Measurements from ENCODE around the gene PTPRG.

The PTPRG gene

GRCh38 chr3:62096521-62096920 is 535.1 kb downstream of the PTPRG start:
- no peak overlapping the region for H3K27ac ChIP-seq (ENCODE audit: insufficient read depth, low read length, poor library complexity, severe bottlenecking)
- no peaks in the 10 kb centered on the region for H3K9me3 ChIP-seq (ENCODE audit: control insufficient read depth, low read length)
- DNase-seq, result no peak
- no peaks in the 10 kb centered on the region for H3K36me3 ChIP-seq (ENCODE audit: control insufficient read depth, insufficient read depth, low read length)
- no peak overlapping the region for H3K4me3 ChIP-seq (ENCODE audit: insufficient read depth, low read depth, low read length, poor library complexity, severe bottlenecking)
- H3K27me3 ChIP-seq (replicated peaks; ENCODE audit: control insufficient read depth, insufficient read depth, low read length, poor library complexity, severe bottlenecking), result no peaks in the 10 kb centered on the region
- no peaks in the 10 kb centered on the region for H3K4me1 ChIP-seq (ENCODE audit: control insufficient read depth, insufficient read depth, low read length, poor library complexity, severe bottlenecking)

- H3K36me3 ChIP-seq (ENCODE audit: control insufficient read depth, insufficient read depth, low read length), result no peaks in the 10 kb centered on the region
- no peak for DNase-seq
- H3K4me3 ChIP-seq (ENCODE audit: insufficient read depth, low read depth, low read length, poor library complexity, severe bottlenecking), result no peak overlapping the region
- H3K9me3 ChIP-seq (ENCODE audit: control insufficient read depth, low read length), result no peaks in the 10 kb centered on the region
- no peak overlapping the region for H3K27ac ChIP-seq (ENCODE audit: insufficient read depth, low read length, poor library complexity, severe bottlenecking)
- no peaks in the 10 kb centered on the region for H3K27me3 ChIP-seq (replicated peaks; ENCODE audit: control insufficient read depth, insufficient read depth, low read length, poor library complexity, severe bottlenecking)
- H3K4me1 ChIP-seq (ENCODE audit: control insufficient read depth, insufficient read depth, low read length, poor library complexity, severe bottlenecking), result no peaks in the 10 kb centered on the region
These were observed 535.8 kb downstream of the PTPRG start for GRCh38 chr3:62097121-62097520.

DNA sequence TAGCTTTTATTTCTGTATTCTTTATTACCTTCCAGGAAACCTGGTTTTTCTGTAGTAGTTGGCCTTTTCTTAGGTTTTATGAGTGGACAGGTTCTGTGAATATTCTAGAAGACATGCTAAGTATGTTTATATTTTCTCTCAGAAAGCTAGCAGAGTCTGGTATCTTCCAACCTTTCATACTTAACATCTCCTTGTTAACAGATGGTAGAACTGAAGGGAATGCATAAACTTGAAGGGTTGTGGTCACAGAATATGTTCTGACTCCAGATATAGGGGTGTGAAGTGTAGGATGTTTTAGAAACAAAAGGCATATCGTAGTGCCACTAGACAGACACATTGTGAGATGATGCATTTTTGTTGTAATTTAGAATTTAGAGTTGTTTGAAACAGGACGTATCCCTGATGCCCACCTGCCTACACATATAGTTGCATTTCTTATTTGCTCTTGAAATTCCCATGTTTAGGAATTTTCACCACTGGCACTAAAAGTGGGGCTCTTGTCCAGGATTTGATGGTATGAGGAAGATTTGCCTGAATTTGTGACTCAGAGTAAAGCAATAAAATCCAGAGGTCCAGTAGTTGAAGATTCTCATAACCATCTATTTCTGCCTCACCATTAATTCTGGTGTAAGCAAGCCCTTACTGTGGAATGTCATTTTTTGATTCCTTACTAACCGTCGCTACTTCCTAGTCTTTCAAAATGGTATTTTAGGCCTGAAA is 537.4 kb downstream of the PTPRG start:
- H3K9me3 ChIP-seq (ENCODE audit: control insufficient read depth, low read length), result no peaks in the 10 kb centered on the region
- no peak overlapping the region for H3K4me3 ChIP-seq (ENCODE audit: insufficient read depth, low read depth, low read length, poor library complexity, severe bottlenecking)
- DNase-seq, result no peak
- no peaks in the 10 kb centered on the region for H3K36me3 ChIP-seq (ENCODE audit: control insufficient read depth, insufficient read depth, low read length)
- H3K27ac ChIP-seq (ENCODE audit: insufficient read depth, low read length, poor library complexity, severe bottlenecking), result no peak overlapping the region
- H3K4me1 ChIP-seq (ENCODE audit: control insufficient read depth, insufficient read depth, low read length, poor library complexity, severe bottlenecking), result no peaks in the 10 kb centered on the region
- H3K27me3 ChIP-seq (replicated peaks; ENCODE audit: control insufficient read depth, insufficient read depth, low read length, poor library complexity, severe bottlenecking), result no peaks in the 10 kb centered on the region

DNA sequence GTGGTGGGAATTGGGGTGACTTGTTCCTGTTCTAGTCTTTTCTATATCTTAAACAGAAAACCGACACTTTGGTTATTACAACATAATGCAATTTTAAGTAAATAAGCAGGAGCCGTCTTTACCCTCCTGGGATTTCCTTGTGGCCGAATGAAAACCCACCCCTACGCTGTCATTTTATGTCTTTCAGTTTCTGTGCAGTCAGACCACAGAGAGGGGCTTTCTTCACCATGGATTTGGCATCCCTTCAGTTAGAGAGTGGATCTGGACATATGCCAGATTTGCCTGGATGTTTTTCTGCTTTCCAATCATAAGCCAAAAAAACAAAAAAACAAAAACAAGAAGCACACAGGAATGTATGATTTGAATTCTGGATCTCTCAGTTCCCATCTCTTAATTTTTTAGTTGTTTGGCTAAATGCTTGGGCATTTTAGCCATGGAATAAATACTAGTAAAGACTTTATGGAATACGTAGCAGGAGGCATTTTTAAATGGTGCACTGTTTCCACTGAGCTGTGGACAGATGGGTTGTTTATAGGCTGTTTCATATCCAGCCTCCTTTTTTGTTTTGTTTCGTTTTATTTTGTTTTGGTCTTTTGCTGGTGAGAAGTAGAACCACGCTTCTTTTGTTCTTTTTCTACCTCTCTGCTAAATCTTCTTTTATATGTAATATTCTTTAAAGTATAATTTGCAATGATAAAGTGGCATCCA is 539.1 kb downstream of the PTPRG start:
- H3K9me3 ChIP-seq (ENCODE audit: control insufficient read depth, low read length), result no peaks in the 10 kb centered on the region
- DNase-seq, result no peak

GRCh38 chr3:62101488-62101887 is 540.1 kb downstream of the PTPRG start:
- no peaks in the 10 kb centered on the region for H3K36me3 ChIP-seq (ENCODE audit: control insufficient read depth, insufficient read depth, low read length)
- no peak overlapping the region for H3K4me3 ChIP-seq (ENCODE audit: insufficient read depth, low read depth, low read length, poor library complexity, severe bottlenecking)
- no peaks in the 10 kb centered on the region for H3K9me3 ChIP-seq (ENCODE audit: control insufficient read depth, low read length)
- H3K27ac ChIP-seq (ENCODE audit: insufficient read depth, low read length, poor library complexity, severe bottlenecking), result no peak overlapping the region
- no peak for DNase-seq
- H3K27me3 ChIP-seq (replicated peaks; ENCODE audit: control insufficient read depth, insufficient read depth, low read length, poor library complexity, severe bottlenecking), result no peaks in the 10 kb centered on the region
- H3K4me1 ChIP-seq (ENCODE audit: control insufficient read depth, insufficient read depth, low read length, poor library complexity, severe bottlenecking), result no peaks in the 10 kb centered on the region

More for the DNA sequence above, 539.1 kb downstream of the PTPRG start:
- Histone ChIP-seq H3K4me3 (ENCODE audit: insufficient read depth, low read depth, low read length, poor library complexity, severe bottlenecking) (no peak overlapping the region), H3K27me3 (replicated peaks; ENCODE audit: control insufficient read depth, insufficient read depth, low read length, poor library complexity, severe bottlenecking) (no peaks in the 10 kb centered on the region), H3K27ac (ENCODE audit: insufficient read depth, low read length, poor library complexity, severe bottlenecking) (no peak overlapping the region), H3K4me1 (ENCODE audit: control insufficient read depth, insufficient read depth, low read length, poor library complexity, severe bottlenecking) (no peaks in the 10 kb centered on the region), H3K36me3 (ENCODE audit: control insufficient read depth, insufficient read depth, low read length) (no peaks in the 10 kb centered on the region)

DNA sequence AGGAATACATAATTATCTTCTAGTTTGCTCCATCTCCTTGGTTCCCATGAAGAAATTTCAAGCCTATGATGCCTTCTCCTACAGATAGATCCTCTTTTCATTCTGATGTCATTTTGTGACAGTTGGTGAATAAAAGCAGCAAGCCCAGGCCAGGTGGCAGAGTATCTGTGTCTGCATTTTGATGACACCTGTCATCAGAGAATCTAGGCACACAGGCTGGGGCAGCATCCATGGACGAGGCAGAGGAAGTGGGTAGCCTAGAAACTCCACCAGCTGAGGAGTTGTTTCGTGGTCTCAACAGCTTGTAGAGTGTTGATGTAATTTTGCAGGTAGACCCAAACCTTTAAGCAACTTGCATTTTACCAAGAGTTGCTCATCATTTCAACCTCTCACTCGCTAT is 542.2 kb downstream of the PTPRG start:
- no peaks in the 10 kb centered on the region for H3K4me1 ChIP-seq (ENCODE audit: control insufficient read depth, insufficient read depth, low read length, poor library complexity, severe bottlenecking)
- H3K4me3 ChIP-seq (ENCODE audit: insufficient read depth, low read depth, low read length, poor library complexity, severe bottlenecking), result no peak overlapping the region
- H3K27ac ChIP-seq (ENCODE audit: insufficient read depth, low read length, poor library complexity, severe bottlenecking), result no peak overlapping the region
- no peaks in the 10 kb centered on the region for H3K27me3 ChIP-seq (replicated peaks; ENCODE audit: control insufficient read depth, insufficient read depth, low read length, poor library complexity, severe bottlenecking)
- H3K36me3 ChIP-seq (ENCODE audit: control insufficient read depth, insufficient read depth, low read length), result no peaks in the 10 kb centered on the region
- H3K9me3 ChIP-seq (ENCODE audit: control insufficient read depth, low read length), result no peaks in the 10 kb centered on the region
- no peak for DNase-seq

DNA sequence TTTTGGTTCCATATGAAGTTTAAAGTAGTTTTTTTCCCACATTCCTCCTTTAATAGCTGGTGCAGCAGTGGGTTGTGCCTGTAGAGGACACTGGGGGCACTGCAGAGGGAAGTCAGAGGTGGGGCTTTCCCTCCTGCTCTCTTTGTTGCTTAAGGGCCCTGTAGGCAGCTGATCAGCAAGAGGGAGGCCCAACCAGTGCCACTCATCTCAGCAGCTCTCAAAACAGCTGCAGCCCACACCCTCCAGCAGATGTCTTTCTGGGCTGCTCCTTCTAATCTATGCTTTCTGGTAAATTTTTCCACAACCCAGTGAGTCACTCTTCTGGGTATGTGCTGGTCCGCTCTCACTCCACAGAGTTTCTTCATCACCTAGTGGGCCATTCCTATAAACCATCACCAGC is 548.2 kb downstream of the PTPRG start:
- no peak for DNase-seq
- no peaks in the 10 kb centered on the region for H3K36me3 ChIP-seq (ENCODE audit: control insufficient read depth, insufficient read depth, low read length)

GRCh38 chr3:62110443-62111225 is 549.3 kb downstream of the PTPRG start:
- H3K36me3 ChIP-seq (ENCODE audit: control insufficient read depth, insufficient read depth, low read length), result no peaks in the 10 kb centered on the region
- no peaks in the 10 kb centered on the region for H3K9me3 ChIP-seq (ENCODE audit: control insufficient read depth, low read length)

More for the DNA sequence above, 548.2 kb downstream of the PTPRG start:
- Histone ChIP-seq H3K27ac (ENCODE audit: insufficient read depth, low read length, poor library complexity, severe bottlenecking) (no peak overlapping the region), H3K4me1 (ENCODE audit: control insufficient read depth, insufficient read depth, low read length, poor library complexity, severe bottlenecking) (no peaks in the 10 kb centered on the region), H3K9me3 (ENCODE audit: control insufficient read depth, low read length) (no peaks in the 10 kb centered on the region), H3K4me3 (ENCODE audit: insufficient read depth, low read depth, low read length, poor library complexity, severe bottlenecking) (no peak overlapping the region), H3K27me3 (replicated peaks; ENCODE audit: control insufficient read depth, insufficient read depth, low read length, poor library complexity, severe bottlenecking) (no peaks in the 10 kb centered on the region)

DNA sequence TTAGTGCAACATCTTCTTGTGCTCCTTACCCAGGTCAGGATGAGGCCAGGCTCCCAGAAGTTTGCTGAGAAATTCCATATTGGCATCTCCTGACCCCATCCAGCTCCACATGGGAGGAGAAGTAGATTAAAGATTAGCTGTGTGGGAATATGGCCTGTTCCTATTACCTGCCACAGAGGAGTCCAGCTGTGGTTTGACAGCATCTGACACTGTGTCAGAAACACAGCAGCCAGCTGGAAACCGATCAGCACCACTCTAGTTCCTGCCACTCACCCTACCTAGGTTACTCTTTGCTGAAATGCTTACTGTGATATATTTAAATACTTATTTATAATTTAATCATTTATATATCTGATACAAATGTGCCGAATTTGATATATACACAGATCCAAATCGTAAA is 551.7 kb downstream of the PTPRG start:
- DNase-seq, result no peak
- H3K9me3 ChIP-seq (ENCODE audit: control insufficient read depth, low read length), result no peaks in the 10 kb centered on the region
- no peaks in the 10 kb centered on the region for H3K36me3 ChIP-seq (ENCODE audit: control insufficient read depth, insufficient read depth, low read length)
- H3K4me1 ChIP-seq (ENCODE audit: control insufficient read depth, insufficient read depth, low read length, poor library complexity, severe bottlenecking), result no peaks in the 10 kb centered on the region
- no peak overlapping the region for H3K4me3 ChIP-seq (ENCODE audit: insufficient read depth, low read depth, low read length, poor library complexity, severe bottlenecking)
- no peak overlapping the region for H3K27ac ChIP-seq (ENCODE audit: insufficient read depth, low read length, poor library complexity, severe bottlenecking)
- H3K27me3 ChIP-seq (replicated peaks; ENCODE audit: control insufficient read depth, insufficient read depth, low read length, poor library complexity, severe bottlenecking), result no peaks in the 10 kb centered on the region

More at GRCh38 chr3:62110443-62111225, 549.3 kb downstream of the PTPRG start:
- Histone ChIP-seq H3K4me3 (ENCODE audit: insufficient read depth, low read depth, low read length, poor library complexity, severe bottlenecking) (no peak overlapping the region), H3K27me3 (replicated peaks; ENCODE audit: control insufficient read depth, insufficient read depth, low read length, poor library complexity, severe bottlenecking) (no peaks in the 10 kb centered on the region), H3K4me1 (ENCODE audit: control insufficient read depth, insufficient read depth, low read length, poor library complexity, severe bottlenecking) (no peaks in the 10 kb centered on the region), H3K27ac (ENCODE audit: insufficient read depth, low read length, poor library complexity, severe bottlenecking) (no peak overlapping the region)
- DNase-seq, result no peak

DNA sequence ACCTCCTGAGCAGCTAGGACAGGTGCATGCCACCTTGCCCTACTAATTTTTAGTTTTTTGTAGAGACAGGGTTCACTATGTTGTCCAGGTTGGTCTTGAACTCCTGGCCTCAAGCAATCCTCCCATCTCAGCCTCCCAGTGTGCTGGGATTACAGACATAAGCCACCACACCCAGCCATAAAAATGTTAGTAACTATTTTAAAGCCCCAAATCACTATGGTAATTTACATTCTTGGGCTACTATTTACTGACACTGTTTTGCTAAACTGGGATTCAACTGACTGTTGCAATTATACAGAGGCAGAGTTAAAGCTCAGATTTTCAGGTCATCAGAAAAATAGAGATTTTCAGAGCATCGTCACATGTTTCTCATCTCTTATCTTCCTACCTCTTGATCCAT is 553.4 kb downstream of the PTPRG start:
- H3K4me3 ChIP-seq (ENCODE audit: insufficient read depth, low read depth, low read length, poor library complexity, severe bottlenecking), result no peak overlapping the region
- no peak for DNase-seq
- H3K27ac ChIP-seq (ENCODE audit: insufficient read depth, low read length, poor library complexity, severe bottlenecking), result no peak overlapping the region
- no peaks in the 10 kb centered on the region for H3K36me3 ChIP-seq (ENCODE audit: control insufficient read depth, insufficient read depth, low read length)
- no peaks in the 10 kb centered on the region for H3K27me3 ChIP-seq (replicated peaks; ENCODE audit: control insufficient read depth, insufficient read depth, low read length, poor library complexity, severe bottlenecking)
- no peaks in the 10 kb centered on the region for H3K4me1 ChIP-seq (ENCODE audit: control insufficient read depth, insufficient read depth, low read length, poor library complexity, severe bottlenecking)
- H3K9me3 ChIP-seq (ENCODE audit: control insufficient read depth, low read length), result no peaks in the 10 kb centered on the region
